ENCODE data around the gene SYNCRIP. TPM values are rescaled to one million over a fixed set of nuclear protein-coding genes. Genes with fewer than 3 reads are reported as not detected.

Gene SYNCRIP
- total and polyA plus RNA-seq, 2 of the 4 experiments (the other 2 are of a cell fraction): 50.1 to 59.3 TPM

DNA sequence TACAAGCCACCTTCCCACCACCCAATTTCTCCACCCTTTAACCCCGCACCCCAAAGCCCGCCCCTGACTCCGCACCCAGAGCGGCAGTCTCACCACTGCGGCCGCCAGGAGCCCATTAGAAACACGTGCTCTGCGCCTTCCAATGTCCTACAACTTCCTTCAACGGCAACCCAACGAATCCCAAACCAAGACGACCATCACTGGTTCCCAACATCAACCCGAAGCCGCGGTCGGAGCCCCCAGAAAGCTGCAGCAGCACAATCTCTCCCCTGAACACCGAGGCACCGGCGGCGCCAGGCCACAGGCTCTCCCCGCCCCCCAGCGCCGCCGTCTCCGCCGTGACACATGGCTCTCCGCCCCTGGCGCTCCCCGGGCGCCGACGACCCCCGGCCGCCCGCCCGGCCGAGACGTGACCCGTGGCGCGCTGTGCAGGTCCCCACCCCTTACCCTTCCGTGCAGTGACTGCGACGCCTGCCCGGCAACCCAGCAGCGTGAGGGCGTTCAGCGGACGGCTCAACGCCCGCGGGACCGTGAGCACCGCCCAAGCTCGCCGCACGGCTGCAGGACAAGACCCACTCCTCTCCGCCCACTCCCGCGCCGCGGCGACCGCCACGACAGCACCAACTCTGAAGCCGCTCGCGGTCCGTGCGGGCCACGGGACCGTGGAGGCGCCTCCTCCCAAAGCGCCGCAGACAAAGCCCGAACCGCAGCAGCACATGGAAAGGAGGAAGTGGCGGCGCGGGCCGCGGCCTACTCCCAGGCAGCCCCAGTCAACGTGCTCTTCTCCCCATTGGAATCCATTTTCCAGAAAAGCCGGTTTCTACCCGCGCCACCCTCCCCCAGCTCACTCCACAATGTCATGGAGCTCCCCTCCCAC is 551 bp downstream of the SYNCRIP start:
- dilution Hi-C loops (cut with HindIII; ENCODE audit: low sequenced_read_pairs, unreplicated experiment): no loop called here
- Histone ChIP-seq H3K9me1 (ENCODE audit: insufficient read depth, low read length) (peaks cover 4% of the 10 kb centered on the region; the same call in 1 of the 2 replicates), H3K4me1 (ENCODE audit: control insufficient read depth, insufficient read depth, low read length) (peaks cover 4% of the 10 kb centered on the region), H3K4me3 (ENCODE audit: insufficient read depth, low read depth, low read length) (peak overlapping the region; percentile 95), H4K91ac (ENCODE audit: insufficient read depth, low read depth, low read length) (peak overlapping the region; percentile 100), H2AK5ac (ENCODE audit: low read depth, low read length) (peak overlapping the region; percentile 99), H2BK120ac (ENCODE audit: low read depth, low read length) (peak overlapping the region; percentile 81), H2AFZ (replicated peaks; ENCODE audit: low read length, poor library complexity) (peak overlapping the region; percentile 85), H3K14ac (replicated peaks; ENCODE audit: low read depth, low read length) (peak overlapping the region; percentile 100), H3K56ac (ENCODE audit: extremely low read depth, insufficient read depth, low read length) (peak overlapping the region; percentile 95), H4K5ac (ENCODE audit: low read depth, low read length) (peak overlapping the region; percentile 95), H2AK9ac (replicated peaks; ENCODE audit: low read depth, low read length, poor library complexity) (peak overlapping the region; percentile 100), H3K36me3 (ENCODE audit: control insufficient read depth, insufficient read depth, low read length) (peaks cover 10% of the 10 kb centered on the region), H3K4me2 (ENCODE audit: low read depth, low read length) (peak overlapping the region; percentile 90), H3K9ac (ENCODE audit: low read depth, low read length) (peak overlapping the region; percentile 98), H2BK20ac (ENCODE audit: low read depth, low read length) (no peak overlapping the region), H3K79me1 (ENCODE audit: low read depth in 1 of 2, low read length in 2 of 2) (peaks cover 6 to 17% of the 10 kb centered on the region in 2 experiments), H2BK15ac (ENCODE audit: low read depth, low read length) (0 out of 3 replicates have a peak overlapping the region, but pooled peaks have one; percentile 9), H3K4ac (ENCODE audit: low read depth, low read length) (peak overlapping the region; percentile 100), H3K27ac (ENCODE audit: insufficient read depth, low read length) (peak overlapping the region; percentile 98), H2BK5ac (ENCODE audit: low read depth, low read length, poor library complexity, severe bottlenecking) (peak overlapping the region; percentile 97), H4K20me1 (ENCODE audit: insufficient read depth, low read length) (peaks cover 54% of the 10 kb centered on the region), H3K9me3 (ENCODE audit: control insufficient read depth, insufficient read depth, low read length) (no peaks in the 10 kb centered on the region), H3K18ac (ENCODE audit: low read depth, low read length) (peak overlapping the region; percentile 94), H3K27me3 (ENCODE audit: control insufficient read depth, insufficient read depth, low read length) (no peaks in the 10 kb centered on the region), H4K8ac (ENCODE audit: low read depth in 2 of 2, low read length in 2 of 2) (peak overlapping the region; percentile 96 to 97), H3K23ac (ENCODE audit: low read depth, low read length) (peak overlapping the region; percentile 100)
- no peak; the same call in 1 of the 2 replicates for TF ChIP-seq CHD1 (IDR thresholded peaks at IDR 0.05; ENCODE audit: low read depth, low read length)
- peak; percentile 82; the same call in 1 of the 2 replicates for TF ChIP-seq MXI1 (IDR thresholded peaks at IDR 0.05; ENCODE audit: borderline replicate concordance, low read depth, low read length)
- TF ChIP-seq, protein P1, sequence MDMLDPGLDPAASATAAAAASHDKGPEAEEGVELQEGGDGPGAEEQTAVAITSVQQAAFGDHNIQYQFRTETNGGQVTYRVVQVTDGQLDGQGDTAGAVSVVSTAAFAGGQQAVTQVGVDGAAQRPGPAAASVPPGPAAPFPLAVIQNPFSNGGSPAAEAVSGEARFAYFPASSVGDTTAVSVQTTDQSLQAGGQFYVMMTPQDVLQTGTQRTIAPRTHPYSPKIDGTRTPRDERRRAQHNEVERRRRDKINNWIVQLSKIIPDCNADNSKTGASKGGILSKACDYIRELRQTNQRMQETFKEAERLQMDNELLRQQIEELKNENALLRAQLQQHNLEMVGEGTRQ (IDR thresholded peaks at IDR 0.05; ENCODE audit: low read depth, low read length): peak; percentile 35; the same call in 1 of the 2 replicates
- intact Hi-C loops (cut with micrococcal nuclease): loop anchor here (2.0 to 5.0 kb wide), 2 partner anchors 105 to 190 kb away; partner anchors contain the start of gene NT5E
- POLR2A ChIA-PET (ENCODE audit: unreplicated experiment): interaction anchor here (0.7 to 1.6 kb wide), 3 partner anchors 34 to 1517 kb away, joined by 3 to 21 read pairs (median 3); no protein-coding TSS in a partner anchor
- ATAC-seq (ENCODE audit: low read depth): no peak; the same call in 1 of the 2 replicates
- no TSS peak for BruUV-seq (replicated peaks)
- DNase-seq: peak; percentile 45
- CTCF ChIA-PET: no interaction called here
- in situ Hi-C loops (cut with MboI; ENCODE audit: low sequenced_read_pairs): loop anchor here (5.0 kb wide), 1 partner anchor 35 kb away; no protein-coding TSS in a partner anchor
- WGBS, 2 experiments (ENCODE audit: extremely low coverage in 2 of 2, insufficient read length in 1 of 2): 0% methylated on average over 61 of the region's 85 CpGs; no CpG with 5 or more reads in 1 of the 2 experiments

All from IMR-90 (cell line).